Thymus (tissue), 11 donors: Measurements from ENCODE around the gene TROAP. TPM values are rescaled to one million over a fixed set of nuclear protein-coding genes. Genes with fewer than 3 reads are reported as not detected.
"Not testable (repeated sequence)": the region's sequence is repeated elsewhere in the genome, so short reads cannot be mapped to it uniquely, and the experiment has no call there.

ENCODE experiments used
- DNase-seq, 9 donors: peaks; one replicate each; pipeline ENCODE4 v3.0.0-alpha.2; 2013; ENCODE audit warnings: low spot score in 9 of 9, low read depth in 6 of 9, missing footprints in 1 of 9
- H3K27ac ChIP-seq, 2 donors: one replicate each; pipeline ENCODE4 v1.5.1; 2013; ENCODE audit warnings: control low read depth in 1 of 2, low read depth in 1 of 2, low read length in 1 of 2, mild to moderate bottlenecking in 1 of 2, moderate library complexity in 1 of 2
- H3K27me3 ChIP-seq, 2 donors: one replicate each; pipeline ENCODE4 v1.5.1; 2013; ENCODE audit warnings: low read length in 1 of 2; ENCODE audit not compliant: control insufficient read depth in 2 of 2, insufficient read depth in 1 of 2
- H3K36me3 ChIP-seq, 2 donors: one replicate each; pipeline ENCODE4 v1.5.1; 2013; ENCODE audit warnings: low read length in 1 of 2, mild to moderate bottlenecking in 1 of 2, moderate library complexity in 1 of 2; ENCODE audit not compliant: control insufficient read depth in 2 of 2, insufficient read depth in 2 of 2
- H3K4me1 ChIP-seq, 2 donors: one replicate each; pipeline ENCODE4 v1.5.1; 2013; ENCODE audit warnings: low read length in 2 of 2; ENCODE audit not compliant: control insufficient read depth in 2 of 2, insufficient read depth in 2 of 2
- H3K4me3 ChIP-seq, 2 donors: one replicate each; pipeline ENCODE4 v1.5.1; 2013; ENCODE audit warnings: low read length in 2 of 2, control low read depth in 1 of 2, mild to moderate bottlenecking in 1 of 2
- H3K9me3 ChIP-seq, 2 donors: one replicate each; pipeline ENCODE4 v1.5.1; 2013; ENCODE audit warnings: low read length in 1 of 2, mild to moderate bottlenecking in 1 of 2; ENCODE audit not compliant: control insufficient read depth in 2 of 2, insufficient read depth in 1 of 2
- WGBS: extraction: QIAGEN DNeasy Blood & Tissue Kit; methylation state at CpG from one replicate; pipeline ENCODE4 v1.1.7; 2013; 5-methylcytosine and 5-hydroxymethylcytosine counted together
- polyA plus RNA-seq: library from polyadenylated mRNA; stranded (reverse); fragments of 200-250 nt; gene quantifications from one replicate; pipeline ENCODE4 v1.2.3, GENCODE V29; 2013
- total RNA-seq: library from RNA; stranded (reverse); fragments of 120-200 nt; gene quantifications from one replicate; pipeline ENCODE4 v1.2.4, GENCODE V29; 2013
- donor health status: healthy.

Gene TROAP
- total and polyA plus RNA-seq, 2 donors: 12.4 to 22.1 TPM

DNA sequence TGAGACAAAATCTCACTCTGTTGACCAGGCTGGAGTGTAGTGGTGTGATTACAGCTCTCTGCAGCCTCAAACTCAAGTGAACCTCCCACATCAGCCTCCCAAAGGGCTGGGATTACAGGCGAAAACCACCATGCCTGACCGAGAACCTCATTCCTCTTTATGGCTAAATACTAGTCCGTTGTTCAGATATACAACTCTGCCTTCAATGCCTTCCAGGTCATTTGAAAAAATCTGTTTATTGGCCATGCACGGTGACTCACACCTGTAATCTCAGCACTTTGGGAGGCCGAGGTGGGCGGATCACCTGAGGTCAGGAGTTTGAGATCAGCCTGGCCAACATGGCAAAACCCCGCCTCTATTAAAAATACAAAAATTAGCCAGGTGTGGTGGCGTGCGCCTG, 57.1 kb downstream of the TROAP start:
- H3K27ac ChIP-seq, H3K4me3 ChIP-seq, H3K4me1 ChIP-seq, H3K27me3 ChIP-seq, DNase-seq, H3K36me3 ChIP-seq, H3K9me3 ChIP-seq: not testable (repeated sequence)
- WGBS: 86% methylated on average over 9 of the region's 9 CpGs

Other genes with a start within 250 kb of the TROAP start
- gene DHH, start 228.5 kb upstream of the TROAP start, total RNA-seq: 0.09 TPM
- gene DHH, start 228.5 kb upstream of the TROAP start, polyA plus RNA-seq: 0.21 TPM
- gene LMBR1L, start 212.4 kb upstream of the TROAP start, total RNA-seq: 35.1 TPM
- 112 TPM for gene LMBR1L, start 212.4 kb upstream of the TROAP start, polyA plus RNA-seq
- 2,059 TPM for gene TUBA1B, start 191.9 kb upstream of the TROAP start, total RNA-seq
- 285 TPM for gene TUBA1B, start 191.9 kb upstream of the TROAP start, polyA plus RNA-seq
- gene TUBA1A, start 134.2 kb upstream of the TROAP start, total RNA-seq: 276 TPM
- gene TUBA1A, start 134.2 kb upstream of the TROAP start, polyA plus RNA-seq: 111 TPM
- 112 TPM for gene TUBA1C, start 58.2 kb upstream of the TROAP start, total RNA-seq
- gene TUBA1C, start 58.2 kb upstream of the TROAP start, polyA plus RNA-seq: 115 TPM
- gene PRPH, start 28.1 kb upstream of the TROAP start, total RNA-seq: 0.28 TPM
- gene PRPH, start 28.1 kb upstream of the TROAP start, polyA plus RNA-seq: 1.6 TPM
- 0.05 TPM for gene C1QL4, start 13.9 kb downstream of the TROAP start, total RNA-seq
- 0.21 TPM for gene C1QL4, start 13.9 kb downstream of the TROAP start, polyA plus RNA-seq
- 0.09 TPM for gene DNAJC22, start 23.6 kb downstream of the TROAP start, total RNA-seq
- gene DNAJC22, start 23.6 kb downstream of the TROAP start, polyA plus RNA-seq: 0.27 TPM
- 14.2 TPM for gene SPATS2, start 44.2 kb downstream of the TROAP start, total RNA-seq
- 15.3 TPM for gene SPATS2, start 44.2 kb downstream of the TROAP start, polyA plus RNA-seq
- gene KCNH3, start 215.8 kb downstream of the TROAP start, total RNA-seq: 1.4 TPM
- gene KCNH3, start 215.8 kb downstream of the TROAP start, polyA plus RNA-seq: 3.3 TPM
- gene MCRS1, start 244.9 kb downstream of the TROAP start, total RNA-seq: 52.6 TPM
- gene MCRS1, start 244.9 kb downstream of the TROAP start, polyA plus RNA-seq: 65.5 TPM